Upper lobe of right lung (tissue), 1 donor: ENCODE measurements around the gene PRKN. TPM values are rescaled to one million over a fixed set of nuclear protein-coding genes. Genes with fewer than 3 reads are reported as not detected.

ENCODE experiments used
- ATAC-seq: fragments of 200-7000 bp; cut with Tn5 transposase; one replicate; pipeline ENCODE4 v1.9.1; 2020; ENCODE audit warnings: mild to moderate bottlenecking, moderate library complexity
- DNase-seq: peaks from one replicate; pipeline ENCODE4 v3.0.0-alpha.2; 2020
- H3K27ac ChIP-seq: fragments of 200-600 bp; one replicate; pipeline ENCODE4 v1.8.0; 2022
- H3K27me3 ChIP-seq: fragments of 200-600 bp; one replicate; pipeline ENCODE4 v1.8.0; 2022; ENCODE audit warnings: mild to moderate bottlenecking
- H3K36me3 ChIP-seq: fragments of 200-600 bp; one replicate; pipeline ENCODE4 v1.8.0; 2022
- H3K4me1 ChIP-seq: fragments of 200-600 bp; one replicate; pipeline ENCODE4 v1.8.0; 2022
- H3K4me3 ChIP-seq: fragments of 200-600 bp; one replicate; pipeline ENCODE4 v1.8.0; 2022; ENCODE audit warnings: mild to moderate bottlenecking
- H3K9me3 ChIP-seq: fragments of 200-600 bp; one replicate; pipeline ENCODE4 v1.8.0; 2022
- intact Hi-C: fragments of 100-400 bp; cut with DNase I; formaldehyde crosslinking; loops from one replicate; pipeline ENCODE4 v1.11.0; 2022
- total RNA-seq: library from RNA; stranded (reverse); fragmentation: NEBNext Ultra II Directional; extraction: Animal tissue kit (Norgen Biotek cat#: 25700); gene quantifications from one replicate; pipeline ENCODE4 v1.2.1, GENCODE V29; 2021
- TF ChIP-seq, protein P1 (sequence below): fragments of 200-600 bp; IDR thresholded peaks from one replicate; pipeline ENCODE4 v1.8.0; 2022; ENCODE audit warnings: antibody characterized with exemption
- donor health status: DM: no; HTN: yes; CAD: no; lungs with severe emphysema.

Gene PRKN
- total RNA-seq, 1 donor from 2014 or later, result 2.7 TPM

- no peak for ATAC-seq
- Histone ChIP-seq H3K36me3 (no peaks in the 10 kb centered on the region), H3K27ac (no peak overlapping the region), H3K27me3 (no peaks in the 10 kb centered on the region), H3K9me3 (no peaks in the 10 kb centered on the region), H3K4me1 (no peaks in the 10 kb centered on the region), H3K4me3 (no peak overlapping the region)
- intact Hi-C loops, result no loop called here
- no peak for DNase-seq
- TF ChIP-seq, protein P1, sequence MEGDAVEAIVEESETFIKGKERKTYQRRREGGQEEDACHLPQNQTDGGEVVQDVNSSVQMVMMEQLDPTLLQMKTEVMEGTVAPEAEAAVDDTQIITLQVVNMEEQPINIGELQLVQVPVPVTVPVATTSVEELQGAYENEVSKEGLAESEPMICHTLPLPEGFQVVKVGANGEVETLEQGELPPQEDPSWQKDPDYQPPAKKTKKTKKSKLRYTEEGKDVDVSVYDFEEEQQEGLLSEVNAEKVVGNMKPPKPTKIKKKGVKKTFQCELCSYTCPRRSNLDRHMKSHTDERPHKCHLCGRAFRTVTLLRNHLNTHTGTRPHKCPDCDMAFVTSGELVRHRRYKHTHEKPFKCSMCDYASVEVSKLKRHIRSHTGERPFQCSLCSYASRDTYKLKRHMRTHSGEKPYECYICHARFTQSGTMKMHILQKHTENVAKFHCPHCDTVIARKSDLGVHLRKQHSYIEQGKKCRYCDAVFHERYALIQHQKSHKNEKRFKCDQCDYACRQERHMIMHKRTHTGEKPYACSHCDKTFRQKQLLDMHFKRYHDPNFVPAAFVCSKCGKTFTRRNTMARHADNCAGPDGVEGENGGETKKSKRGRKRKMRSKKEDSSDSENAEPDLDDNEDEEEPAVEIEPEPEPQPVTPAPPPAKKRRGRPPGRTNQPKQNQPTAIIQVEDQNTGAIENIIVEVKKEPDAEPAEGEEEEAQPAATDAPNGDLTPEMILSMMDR, result no peak
These were observed 1320.5 kb downstream of the PRKN start for GRCh38 chr6:161407115-161407514.

DNA sequence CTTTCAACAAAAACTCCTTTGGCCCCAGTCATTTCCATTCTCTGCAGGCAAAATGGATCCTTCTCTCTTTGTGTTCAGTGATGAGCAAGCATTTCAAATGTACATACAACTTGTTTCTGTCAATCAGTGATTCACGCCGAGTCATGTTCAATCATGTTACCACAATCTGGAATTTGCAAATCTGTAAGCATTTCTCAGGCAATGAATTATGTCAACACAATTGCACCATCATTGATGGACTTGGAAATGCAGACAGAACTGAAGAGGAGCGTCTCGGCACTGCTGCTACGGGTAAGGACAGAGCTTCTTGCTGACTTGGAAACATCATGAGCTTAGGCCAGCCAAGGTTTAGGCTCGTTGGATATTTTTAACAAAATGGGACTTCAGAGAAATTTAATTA lies 1320.9 kb downstream of the PRKN start:
- DNase-seq (no peak), ATAC-seq (no peak)
- H3K27ac ChIP-seq, result no peak overlapping the region
- H3K4me3 ChIP-seq, result no peak overlapping the region
- TF ChIP-seq, protein P1, result no peak
- H3K27me3 ChIP-seq, result no peaks in the 10 kb centered on the region
- intact Hi-C loops, result no loop called here
- no peaks in the 10 kb centered on the region for H3K9me3 ChIP-seq
- H3K36me3 ChIP-seq, result no peaks in the 10 kb centered on the region
- no peaks in the 10 kb centered on the region for H3K4me1 ChIP-seq

DNA sequence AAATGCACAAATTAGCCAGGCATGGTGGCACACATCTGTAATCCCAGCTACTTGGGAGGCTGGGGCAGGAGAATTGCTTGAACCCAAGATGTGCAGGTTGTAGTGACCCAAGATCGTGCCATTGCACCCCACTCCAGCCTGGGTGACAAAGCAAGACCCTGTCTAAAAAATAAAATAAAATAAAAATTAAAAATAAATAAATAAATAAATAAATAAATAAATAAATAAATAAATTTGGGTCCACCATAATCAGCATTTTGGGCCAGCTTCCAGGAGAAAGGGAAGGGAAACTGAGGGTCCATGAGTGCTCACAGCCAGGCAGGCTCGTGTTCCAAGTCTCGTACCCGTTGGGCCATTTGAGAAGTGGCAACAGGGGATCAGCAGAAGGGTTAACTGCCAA lies 1322.1 kb downstream of the PRKN start:
- Histone ChIP-seq H3K4me1 (no peaks in the 10 kb centered on the region), H3K4me3 (no peak overlapping the region), H3K27me3 (no peaks in the 10 kb centered on the region), H3K36me3 (no peaks in the 10 kb centered on the region), H3K27ac (no peak overlapping the region), H3K9me3 (no peaks in the 10 kb centered on the region)
- intact Hi-C loops, result no loop called here
- no peak for DNase-seq
- no peak for ATAC-seq
- TF ChIP-seq, protein P1, result no peak

- Histone ChIP-seq H3K36me3 (no peaks in the 10 kb centered on the region), H3K27me3 (no peaks in the 10 kb centered on the region), H3K4me1 (no peaks in the 10 kb centered on the region), H3K4me3 (no peak overlapping the region), H3K27ac (no peak overlapping the region), H3K9me3 (no peaks in the 10 kb centered on the region)
- ATAC-seq, result no peak
- intact Hi-C loops, result no loop called here
- DNase-seq, result no peak
- TF ChIP-seq, protein P1, result no peak
These were observed 1323.8 kb downstream of the PRKN start for GRCh38 chr6:161403717-161404116.

DNA sequence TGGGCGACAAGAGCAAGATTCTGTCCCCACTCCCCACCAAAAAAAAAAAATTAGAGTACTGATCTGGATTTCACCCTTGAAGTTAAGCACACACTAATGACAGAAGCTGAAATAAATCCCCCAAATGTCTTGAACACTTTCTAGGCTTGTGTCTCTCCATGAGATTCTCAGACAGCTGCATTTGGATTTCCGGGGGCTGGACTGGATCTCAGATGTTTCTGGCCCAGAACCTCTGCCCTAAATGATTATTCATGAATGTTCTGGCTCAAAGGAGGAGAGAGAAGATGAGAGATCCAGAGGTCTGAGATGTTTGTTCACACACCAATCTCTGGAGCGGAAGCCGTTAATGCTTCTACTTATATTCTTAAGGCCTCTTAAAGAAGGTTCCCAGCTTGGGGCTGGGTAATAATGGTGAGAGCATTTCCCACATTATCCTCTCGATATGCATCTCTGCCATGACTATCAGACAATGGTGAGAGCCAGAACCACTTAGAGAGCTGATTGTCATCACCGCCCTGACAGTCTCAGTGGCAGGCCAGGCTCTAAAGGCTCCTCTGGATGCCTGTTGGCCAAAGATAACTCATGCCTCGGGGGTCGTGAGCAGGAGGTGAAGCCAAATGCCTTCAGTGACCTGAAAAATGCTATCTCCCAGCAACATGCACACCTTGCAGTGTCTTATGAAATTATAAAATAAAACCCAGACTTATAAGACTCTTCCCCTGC lies 1325.8 kb downstream of the PRKN start:
- Histone ChIP-seq H3K27me3 (no peaks in the 10 kb centered on the region), H3K4me3 (no peak overlapping the region), H3K36me3 (no peaks in the 10 kb centered on the region), H3K9me3 (no peaks in the 10 kb centered on the region), H3K27ac (no peak overlapping the region), H3K4me1 (no peaks in the 10 kb centered on the region)
- intact Hi-C loops, result no loop called here
- DNase-seq (no peak), ATAC-seq (no peak)
- TF ChIP-seq, protein P1, result no peak

DNA sequence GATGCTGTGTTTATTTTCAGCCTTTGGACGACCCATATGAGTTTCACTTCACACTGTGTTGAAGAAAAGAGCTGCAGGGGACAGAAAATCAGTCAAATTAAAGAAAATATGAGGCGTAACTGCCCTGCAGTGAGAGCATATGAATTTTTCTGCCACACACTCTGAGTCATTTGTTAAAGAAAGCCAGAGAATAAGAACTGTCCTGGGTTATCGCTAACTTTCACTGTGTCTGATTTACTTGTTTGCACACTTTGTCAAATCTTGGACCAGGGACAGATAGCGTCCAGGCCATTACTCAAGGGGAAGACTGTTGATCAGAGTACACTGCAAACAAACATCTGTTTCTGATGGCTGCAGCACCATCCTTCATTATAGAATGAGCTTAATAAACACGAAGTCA lies 1326.9 kb downstream of the PRKN start:
- no peak overlapping the region for H3K4me3 ChIP-seq
- no peaks in the 10 kb centered on the region for H3K4me1 ChIP-seq
- H3K27ac ChIP-seq, result no peak overlapping the region
- no peak for DNase-seq
- no peaks in the 10 kb centered on the region for H3K9me3 ChIP-seq
- H3K36me3 ChIP-seq, result no peaks in the 10 kb centered on the region
- intact Hi-C loops, result no loop called here
- no peaks in the 10 kb centered on the region for H3K27me3 ChIP-seq
- TF ChIP-seq, protein P1, result no peak
- ATAC-seq, result no peak
